Renal pelvis (tissue), 3 donors: ENCODE measurements around the gene KNL1. TPM values are rescaled to one million over a fixed set of nuclear protein-coding genes. Genes with fewer than 3 reads are reported as not detected.

Experiments used
- polyA plus RNA-seq, 3 donors: library from polyadenylated mRNA; unstranded; fragments of 120-200 nt; gene quantifications; one replicate each; pipeline ENCODE4 v1.2.1, GENCODE V29; 2013; ENCODE audit not compliant: insufficient read length in 3 of 3

KNL1 gene
- polyA plus RNA-seq, 3 donors = 16.5 to 21.5 (median 19.1) TPM

Other genes with a start within 250 kb of the KNL1 start
- not detected for gene PHGR1, start 243.2 kb upstream of the KNL1 start, polyA plus RNA-seq
- gene DISP2, start 236.0 kb upstream of the KNL1 start, polyA plus RNA-seq = under 1 TPM; 0.16 to 0.58 (median 0.44) TPM
- 10 to 100 TPM; 31.4 to 33.6 (median 32.2) TPM for gene KNSTRN, start 211.5 kb upstream of the KNL1 start, polyA plus RNA-seq
- 100 to 1,000 TPM in 2 of 3 donors, 10 to 100 TPM in 1; 62.1 to 103 (median 100) TPM for gene IVD, start 188.5 kb upstream of the KNL1 start, polyA plus RNA-seq
- gene BAHD1, start 153.3 kb upstream of the KNL1 start, polyA plus RNA-seq = 10 to 100 TPM; 24.7 to 28.5 (median 27.7) TPM
- 10 to 100 TPM; 33.1 to 39.9 (median 38.8) TPM for gene CHST14, start 123.3 kb upstream of the KNL1 start, polyA plus RNA-seq
- 10 to 100 TPM; 24.6 to 32.4 (median 27.2) TPM for gene CCDC32, start 29.2 kb upstream of the KNL1 start, polyA plus RNA-seq
- gene RPUSD2, start 24.9 kb upstream of the KNL1 start, polyA plus RNA-seq = 10 to 100 TPM; 10.5 to 16.3 (median 15.0) TPM
- gene RAD51, start 100.9 kb downstream of the KNL1 start, polyA plus RNA-seq = 10 to 100 TPM; 12.1 to 14.4 (median 13.4) TPM
- gene RMDN3, start 161.0 kb downstream of the KNL1 start, polyA plus RNA-seq = 10 to 100 TPM; 40.8 to 46.8 (median 45.2) TPM
- 10 to 100 TPM; 40.6 to 59.4 (median 58.9) TPM for gene GCHFR, start 169.8 kb downstream of the KNL1 start, polyA plus RNA-seq
- 1 to 10 TPM; 2.3 to 5.4 (median 5.0) TPM for gene C15orf62, start 175.7 kb downstream of the KNL1 start, polyA plus RNA-seq
- 10 to 100 TPM; 25.8 to 27.7 (median 27.7) TPM for gene ZFYVE19, start 212.8 kb downstream of the KNL1 start, polyA plus RNA-seq
- 10 to 100 TPM; 38.5 to 43.7 (median 38.7) TPM for gene DNAJC17, start 213.2 kb downstream of the KNL1 start, polyA plus RNA-seq
- under 1 TPM; 0.46 to 0.69 (median 0.50) TPM for gene PPP1R14D, start 234.5 kb downstream of the KNL1 start, polyA plus RNA-seq
- 10 to 100 TPM; 72.4 to 75.5 (median 73.6) TPM for gene SPINT1, start 249.8 kb downstream of the KNL1 start, polyA plus RNA-seq